Vagina (tissue), 2 donors: ENCODE measurements around the gene PPP6R2.

Source experiments
- CTCF ChIP-seq, 3 experiments: fragments of 450-650 bp in 2 of 3; fragments of 200-600 bp in 1 of 3; sonication (generic) in 1 of 3; IDR thresholded peaks; one replicate each; pipeline ENCODE4 v1.5.1; 2017 to 2019; ENCODE audit warnings: antibody characterized with exemption in 3 of 3, mild to moderate bottlenecking in 2 of 3, moderate library complexity in 2 of 3
- POLR2A ChIP-seq, 2 donors: fragments of 450-650 bp; IDR thresholded peaks; one replicate each; pipeline ENCODE4 v1.6.1; 2017; ENCODE audit warnings: antibody characterized with exemption in 2 of 2, mild to moderate bottlenecking in 2 of 2, moderate library complexity in 2 of 2
- POLR2AphosphoS5 ChIP-seq, 2 donors: sonication (generic); formaldehyde crosslinking; IDR thresholded peaks; one replicate each; pipeline ENCODE4 v1.9.0; 2017; ENCODE audit warnings: antibody characterized with exemption in 2 of 2, mild to moderate bottlenecking in 2 of 2, low read depth in 1 of 2; ENCODE audit not compliant: insufficient read depth in 1 of 2

DNA sequence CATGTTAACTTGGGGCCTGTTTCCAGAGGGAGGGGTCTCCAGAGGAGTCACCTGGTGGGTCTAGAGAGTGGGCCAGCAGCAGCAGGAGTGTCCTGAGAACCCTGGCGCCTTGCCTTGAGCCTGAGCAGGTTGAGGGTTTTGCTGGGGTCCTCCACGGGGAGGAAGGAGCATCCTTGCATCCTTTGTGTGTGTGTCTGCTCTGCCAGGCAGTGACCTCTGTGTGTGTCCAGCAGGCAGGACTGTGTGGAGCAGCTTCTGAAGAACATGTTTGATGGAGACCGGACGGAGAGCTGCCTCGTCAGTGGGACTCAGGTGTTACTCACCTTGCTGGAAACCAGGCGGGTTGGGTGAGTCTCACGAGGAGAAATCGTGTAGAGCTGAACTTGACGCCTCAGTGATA lies 76.0 kb downstream of the PPP6R2 start:
- no peak for TF ChIP-seq CTCF (IDR thresholded peaks at IDR 0.05)
- no peak for TF ChIP-seq POLR2A (IDR thresholded peaks at IDR 0.05)
- no peak for TF ChIP-seq POLR2AphosphoS5 (IDR thresholded peaks at IDR 0.05; ENCODE audit: insufficient read depth in 1 of 2, low read depth in 1 of 2)
